Breast epithelium (tissue), 3 donors: ENCODE measurements around the gene PPP6R3.

Experiments
- CTCF ChIP-seq, 3 donors: fragments of 450-650 bp; IDR thresholded peaks; one replicate each; pipeline ENCODE4 v1.5.1; 2016 to 2017; ENCODE audit warnings: antibody characterized with exemption in 3 of 3, mild to moderate bottlenecking in 3 of 3, moderate library complexity in 3 of 3
- POLR2A ChIP-seq: fragments of 450-650 bp; IDR thresholded peaks from one replicate; pipeline ENCODE4 v1.6.1; 2016; ENCODE audit warnings: antibody characterized with exemption, mild to moderate bottlenecking, moderate library complexity

GRCh38 chr11:68457898-68458249 is 2.7 kb upstream of the PPP6R3 start:
- TF ChIP-seq CTCF (IDR thresholded peaks at IDR 0.05): no peak
- no peak for TF ChIP-seq POLR2A
